Measurements from ENCODE around the gene MEIG1. TPM values are rescaled to one million over a fixed set of nuclear protein-coding genes. Genes with fewer than 3 reads are reported as not detected.

The MEIG1 gene
- total and polyA plus RNA-seq, 2 donors (not counting 1 experiment from before 2014, with no cell fraction given) = 0.69 TPM; not detected in 1

GRCh38 chr10:14967897-14968296 is 8.7 kb downstream of the MEIG1 start:
- Histone ChIP-seq H3K27me3 (replicated peaks in 1 of 4; ENCODE audit: control extremely low read depth in 1 of 4, control insufficient read depth in 3 of 4, insufficient read depth in 4 of 4, low read length in 3 of 4) (no peaks in the 10 kb centered on the region), H3K4me3 (ENCODE audit: control extremely low read depth in 1 of 5, extremely low read depth in 1 of 5, insufficient read depth in 1 of 5, low read depth in 2 of 5, low read length in 4 of 5) (no peak overlapping the region), H3K9ac (ENCODE audit: low read length) (no peak overlapping the region), H3K27ac (ENCODE audit: low read length in 2 of 2) (no peak overlapping the region), H3K36me3 (replicated peaks in 1 of 2; ENCODE audit: control extremely low read depth in 1 of 2, control insufficient read depth in 1 of 2, extremely low read depth in 1 of 2, insufficient read depth in 2 of 2, low read length in 1 of 2) (no peaks in the 10 kb centered on the region), H3K79me2 (ENCODE audit: control insufficient read depth, insufficient read depth, low read length) (no peaks in the 10 kb centered on the region), H2AFZ (ENCODE audit: insufficient read depth, low read depth, low read length, poor library complexity, severe bottlenecking) (no peak overlapping the region), H3K4me2 (replicated peaks; ENCODE audit: low read depth, low read length, poor library complexity, severe bottlenecking) (no peak overlapping the region), H3K4me1 (ENCODE audit: control insufficient read depth in 2 of 2, insufficient read depth in 2 of 2, low read length in 2 of 2) (no peaks in the 10 kb centered on the region), H4K20me1 (ENCODE audit: control insufficient read depth, insufficient read depth, low read length, poor library complexity, severe bottlenecking) (no peaks in the 10 kb centered on the region), H3K9me3 (ENCODE audit: control extremely low read depth in 1 of 3, control insufficient read depth in 2 of 3, insufficient read depth in 1 of 3, low read length in 2 of 3) (no peaks in the 10 kb centered on the region)
- Mint-ChIP-seq H3K27me3 (no peaks in the 10 kb centered on the region), H3K4me1 (no peaks in the 10 kb centered on the region), H3K9me3 (ENCODE audit: insufficient read depth) (no peaks in the 10 kb centered on the region), H3K4me3 (no peak overlapping the region), H3K27ac (no peak overlapping the region)
- DNase-seq (no peak), ATAC-seq (ENCODE audit: low read depth) (no peak)
- WGBS (ENCODE audit: insufficient coverage) = no CpG with 5 or more reads among the region's 2 CpGs
- intact Hi-C loops (cut with micrococcal nuclease) = no loop called here
- POLR2A ChIA-PET = no interaction called here
- CTCF ChIA-PET = no interaction called here
- TF ChIP-seq CTCF (IDR thresholded peaks at IDR 0.05) = no peak

- peak; percentile 58 for ATAC-seq (ENCODE audit: low read depth)
- intact Hi-C loops (cut with micrococcal nuclease) = loop anchor here (1.0 to 2.0 kb wide), 2 partner anchors 473 to 775 kb away; no protein-coding TSS in a partner anchor
- TF ChIP-seq CTCF (IDR thresholded peaks at IDR 0.05) (peak; percentile 85), EZH2 (IDR thresholded peaks at IDR 0.05; ENCODE audit: borderline replicate concordance, insufficient read depth, low read depth, low read length, poor library complexity, severe bottlenecking) (no peak)
These were observed 12.8 kb downstream of the MEIG1 start for GRCh38 chr10:14971867-14972448.

More at GRCh38 chr10:14971867-14972448, 12.8 kb downstream of the MEIG1 start:
- Histone ChIP-seq H3K79me2 (ENCODE audit: control insufficient read depth, insufficient read depth, low read length) (no peaks in the 10 kb centered on the region), H3K4me1 (ENCODE audit: control insufficient read depth in 2 of 2, insufficient read depth in 2 of 2, low read length in 2 of 2) (no peaks in the 10 kb centered on the region), H3K9ac (ENCODE audit: low read length) (no peak overlapping the region), H4K20me1 (ENCODE audit: control insufficient read depth, insufficient read depth, low read length, poor library complexity, severe bottlenecking) (no peaks in the 10 kb centered on the region), H2AFZ (ENCODE audit: insufficient read depth, low read depth, low read length, poor library complexity, severe bottlenecking) (no peak overlapping the region), H3K36me3 (replicated peaks in 1 of 2; ENCODE audit: control extremely low read depth in 1 of 2, control insufficient read depth in 1 of 2, extremely low read depth in 1 of 2, insufficient read depth in 2 of 2, low read length in 1 of 2) (no peaks in the 10 kb centered on the region), H3K9me3 (ENCODE audit: control extremely low read depth in 1 of 3, control insufficient read depth in 2 of 3, insufficient read depth in 1 of 3, low read length in 2 of 3) (no peaks in the 10 kb centered on the region), H3K4me3 (ENCODE audit: control extremely low read depth in 1 of 5, extremely low read depth in 1 of 5, insufficient read depth in 1 of 5, low read depth in 2 of 5, low read length in 4 of 5) (no peak overlapping the region), H3K4me2 (replicated peaks; ENCODE audit: low read depth, low read length, poor library complexity, severe bottlenecking) (no peak overlapping the region), H3K27ac (ENCODE audit: low read length in 2 of 2) (no peak overlapping the region), H3K27me3 (replicated peaks in 1 of 4; ENCODE audit: control extremely low read depth in 1 of 4, control insufficient read depth in 3 of 4, insufficient read depth in 4 of 4, low read length in 3 of 4) (peaks cover 0 to 14% (median 0%) of the 10 kb centered on the region in 4 experiments)
- H3K27ac Mint-ChIP-seq = no peak overlapping the region
- POLR2A ChIA-PET = interaction anchor here (0.5 to 0.6 kb wide), 2 partner anchors 40 to 379 kb away, joined by 5 to 6 read pairs; no protein-coding TSS in a partner anchor
- peaks cover 2% of the 10 kb centered on the region for H3K4me1 Mint-ChIP-seq
- CTCF ChIA-PET = interaction anchor here (0.6 to 5.2 kb wide), 33 partner anchors 9 to 780 kb away, joined by 3 to 63 read pairs (median 5); partner anchors contain the start of genes CDNF, HSPA14, MEIG1 and MSANTD7
- no CpG with 5 or more reads among the region's 4 CpGs for WGBS (ENCODE audit: insufficient coverage)
- no peak overlapping the region for H3K4me3 Mint-ChIP-seq
- peaks cover 14% of the 10 kb centered on the region for H3K27me3 Mint-ChIP-seq
- peak; percentile 68 for DNase-seq
- no peaks in the 10 kb centered on the region for H3K9me3 Mint-ChIP-seq (ENCODE audit: insufficient read depth)

Measured in B cell (primary cell).